ENCODE data around the gene ANGPT4.

ANGPT4 gene

DNA sequence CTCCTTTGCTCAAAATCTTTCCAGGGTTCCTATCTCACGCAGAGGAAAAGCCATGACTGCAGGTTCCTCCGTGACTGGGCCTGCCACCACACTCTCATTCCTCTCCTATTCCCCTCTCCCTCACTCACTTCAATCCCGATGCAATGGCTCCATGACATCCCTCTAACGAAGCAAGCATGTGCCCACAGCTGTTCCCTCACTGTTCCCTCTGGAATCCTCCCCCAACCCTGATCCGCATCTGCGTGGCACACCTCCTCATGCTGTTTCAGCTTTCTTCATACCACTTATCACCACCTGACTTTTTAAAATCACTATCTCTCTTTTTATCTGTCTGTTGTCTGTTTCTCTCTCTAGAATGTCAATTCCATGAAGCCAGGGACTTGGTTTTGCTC is 25.5 kb downstream of the ANGPT4 start:
- no peaks in the 10 kb centered on the region for H4K20me1 ChIP-seq (ENCODE audit: insufficient read depth, low read length)
- no peak overlapping the region for H3K27ac ChIP-seq (ENCODE audit: low read length)
- no peak overlapping the region for H3K9ac ChIP-seq (ENCODE audit: low read length)
- H3K4me1 ChIP-seq (ENCODE audit: low read length), result no peaks in the 10 kb centered on the region
- H3K36me3 ChIP-seq (replicated peaks; ENCODE audit: low read depth, low read length), result no peaks in the 10 kb centered on the region
- H2AFZ ChIP-seq (ENCODE audit: low read depth, low read length), result no peak overlapping the region
- no peaks in the 10 kb centered on the region for H3K9me3 ChIP-seq (ENCODE audit: insufficient read depth, low read length)
- H3K4me3 ChIP-seq (ENCODE audit: low read length), result no peak overlapping the region
- no peak overlapping the region for H3K4me2 ChIP-seq (ENCODE audit: low read length)
- no peaks in the 10 kb centered on the region for H3K79me2 ChIP-seq (ENCODE audit: low read length)
- 0 out of 2 replicates have a peak, but pooled peaks cover 6% of the 10 kb centered on the region for H3K27me3 ChIP-seq (ENCODE audit: low read depth, low read length)
- TF ChIP-seq, protein P1, sequence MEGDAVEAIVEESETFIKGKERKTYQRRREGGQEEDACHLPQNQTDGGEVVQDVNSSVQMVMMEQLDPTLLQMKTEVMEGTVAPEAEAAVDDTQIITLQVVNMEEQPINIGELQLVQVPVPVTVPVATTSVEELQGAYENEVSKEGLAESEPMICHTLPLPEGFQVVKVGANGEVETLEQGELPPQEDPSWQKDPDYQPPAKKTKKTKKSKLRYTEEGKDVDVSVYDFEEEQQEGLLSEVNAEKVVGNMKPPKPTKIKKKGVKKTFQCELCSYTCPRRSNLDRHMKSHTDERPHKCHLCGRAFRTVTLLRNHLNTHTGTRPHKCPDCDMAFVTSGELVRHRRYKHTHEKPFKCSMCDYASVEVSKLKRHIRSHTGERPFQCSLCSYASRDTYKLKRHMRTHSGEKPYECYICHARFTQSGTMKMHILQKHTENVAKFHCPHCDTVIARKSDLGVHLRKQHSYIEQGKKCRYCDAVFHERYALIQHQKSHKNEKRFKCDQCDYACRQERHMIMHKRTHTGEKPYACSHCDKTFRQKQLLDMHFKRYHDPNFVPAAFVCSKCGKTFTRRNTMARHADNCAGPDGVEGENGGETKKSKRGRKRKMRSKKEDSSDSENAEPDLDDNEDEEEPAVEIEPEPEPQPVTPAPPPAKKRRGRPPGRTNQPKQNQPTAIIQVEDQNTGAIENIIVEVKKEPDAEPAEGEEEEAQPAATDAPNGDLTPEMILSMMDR (IDR thresholded peaks at IDR 0.05; ENCODE audit: low read depth, low read length), result no peak

DNA sequence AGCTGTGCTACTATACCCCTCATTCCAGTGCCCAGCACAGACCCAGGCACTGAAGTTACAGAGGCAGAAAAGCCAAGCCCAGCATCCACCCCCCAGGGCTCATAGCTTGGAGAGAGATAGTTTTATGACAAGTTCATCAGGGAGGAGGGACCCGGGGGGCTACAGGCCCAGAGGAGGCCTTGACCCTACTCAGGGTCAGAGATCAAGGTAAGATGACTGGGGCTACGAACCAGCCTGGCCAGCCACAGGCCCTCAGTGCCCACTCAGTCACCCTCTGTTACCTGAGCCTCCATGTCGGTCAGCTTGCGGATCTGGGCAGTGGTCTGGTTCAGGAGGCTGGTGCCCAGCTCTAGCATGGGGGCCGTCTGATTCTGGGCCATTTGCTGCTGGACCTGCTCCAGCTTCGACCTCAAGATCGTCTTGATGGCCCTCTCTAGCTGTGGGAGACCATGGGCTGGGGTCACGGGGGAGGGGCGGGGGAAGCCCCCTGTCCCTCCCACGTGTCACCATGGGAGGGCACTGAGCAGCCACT is 26.1 kb downstream of the ANGPT4 start:
- TF ChIP-seq, protein P1 (IDR thresholded peaks at IDR 0.05; ENCODE audit: low read depth, low read length), result no peak
- no peak for TF ChIP-seq EZH2phosphoT487 (IDR thresholded peaks at IDR 0.05; ENCODE audit: low read depth)
- no peak overlapping the region for H3K4me2 ChIP-seq (ENCODE audit: low read length)
- H2AFZ ChIP-seq (ENCODE audit: low read depth, low read length), result no peak overlapping the region
- H4K20me1 ChIP-seq (ENCODE audit: insufficient read depth, low read length), result no peaks in the 10 kb centered on the region
- H3K9me3 ChIP-seq (ENCODE audit: insufficient read depth, low read length), result no peaks in the 10 kb centered on the region
- no peak overlapping the region for H3K9ac ChIP-seq (ENCODE audit: low read length)
- H3K27ac ChIP-seq (ENCODE audit: low read length), result no peak overlapping the region
- H3K27me3 ChIP-seq (ENCODE audit: low read depth, low read length), result 0 out of 2 replicates have a peak, but pooled peaks cover 6% of the 10 kb centered on the region
- H3K4me1 ChIP-seq (ENCODE audit: low read length), result no peaks in the 10 kb centered on the region
- H3K4me3 ChIP-seq (ENCODE audit: low read length), result no peak overlapping the region
- no peaks in the 10 kb centered on the region for H3K36me3 ChIP-seq (replicated peaks; ENCODE audit: low read depth, low read length)
- no peaks in the 10 kb centered on the region for H3K79me2 ChIP-seq (ENCODE audit: low read length)

DNA sequence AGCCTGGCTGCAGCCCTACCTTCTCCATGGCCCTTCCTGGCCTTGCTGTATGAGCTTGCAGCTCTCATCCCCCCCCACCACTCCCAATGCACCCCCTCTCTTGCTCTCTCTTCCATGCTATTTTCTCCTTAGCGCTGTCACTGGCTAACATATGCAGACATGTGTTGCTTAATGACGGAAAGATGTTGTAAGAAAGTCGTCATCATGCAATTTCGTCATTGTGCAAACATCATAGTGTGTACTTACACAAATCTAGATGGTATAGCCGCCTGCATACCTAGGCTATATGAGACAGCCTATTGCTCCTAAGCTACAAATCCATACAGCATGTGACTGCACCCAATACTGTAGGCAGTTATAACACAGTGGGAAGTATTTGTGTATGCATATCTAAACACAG is 27.0 kb downstream of the ANGPT4 start:
- Histone ChIP-seq H3K4me3 (ENCODE audit: low read length) (no peak overlapping the region), H3K27me3 (ENCODE audit: low read depth, low read length) (0 out of 2 replicates have a peak, but pooled peaks cover 6% of the 10 kb centered on the region)
- TF ChIP-seq, protein P1 (IDR thresholded peaks at IDR 0.05; ENCODE audit: low read depth, low read length), result no peak
- TF ChIP-seq EZH2phosphoT487 (IDR thresholded peaks at IDR 0.05; ENCODE audit: low read depth), result no peak

DNA sequence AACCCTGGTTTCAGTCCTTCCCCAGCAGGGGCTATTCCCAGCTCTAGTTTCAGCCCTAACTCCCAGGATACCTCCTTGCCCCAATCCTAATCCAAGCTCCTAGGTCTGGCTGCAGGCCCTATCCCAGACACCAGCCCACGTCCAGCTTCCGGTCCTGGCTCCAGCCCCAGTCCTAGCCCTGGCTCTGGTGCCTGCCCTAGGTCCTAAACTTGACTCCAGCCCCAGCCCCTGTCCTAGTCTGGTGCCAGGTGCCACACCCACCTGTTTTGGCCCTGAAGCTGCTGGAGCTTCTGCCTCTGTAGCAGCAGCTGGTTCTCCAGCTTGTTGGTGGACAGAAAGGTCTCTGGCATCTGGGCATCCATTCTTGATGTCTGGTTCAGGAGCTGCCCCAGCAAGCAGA is 28.1 kb downstream of the ANGPT4 start:
- Histone ChIP-seq H4K20me1 (ENCODE audit: insufficient read depth, low read length) (no peaks in the 10 kb centered on the region), H3K27ac (ENCODE audit: low read length) (no peak overlapping the region), H3K79me2 (ENCODE audit: low read length) (no peaks in the 10 kb centered on the region), H3K4me2 (ENCODE audit: low read length) (no peak overlapping the region), H3K9me3 (ENCODE audit: insufficient read depth, low read length) (no peaks in the 10 kb centered on the region), H3K4me3 (ENCODE audit: low read length) (no peak overlapping the region), H3K4me1 (ENCODE audit: low read length) (no peaks in the 10 kb centered on the region), H2AFZ (ENCODE audit: low read depth, low read length) (no peak overlapping the region), H3K36me3 (replicated peaks; ENCODE audit: low read depth, low read length) (no peaks in the 10 kb centered on the region), H3K9ac (ENCODE audit: low read length) (no peak overlapping the region), H3K27me3 (ENCODE audit: low read depth, low read length) (no peaks in the 10 kb centered on the region)
- TF ChIP-seq EZH2phosphoT487 (IDR thresholded peaks at IDR 0.05; ENCODE audit: low read depth), result no peak
- TF ChIP-seq, protein P1 (IDR thresholded peaks at IDR 0.05; ENCODE audit: low read depth, low read length), result no peak

More for the DNA sequence above, 27.0 kb downstream of the ANGPT4 start:
- Histone ChIP-seq H3K9me3 (ENCODE audit: insufficient read depth, low read length) (no peaks in the 10 kb centered on the region), H3K4me1 (ENCODE audit: low read length) (no peaks in the 10 kb centered on the region), H3K79me2 (ENCODE audit: low read length) (no peaks in the 10 kb centered on the region), H4K20me1 (ENCODE audit: insufficient read depth, low read length) (no peaks in the 10 kb centered on the region), H3K9ac (ENCODE audit: low read length) (no peak overlapping the region), H3K4me2 (ENCODE audit: low read length) (no peak overlapping the region), H3K36me3 (replicated peaks; ENCODE audit: low read depth, low read length) (no peaks in the 10 kb centered on the region), H2AFZ (ENCODE audit: low read depth, low read length) (no peak overlapping the region), H3K27ac (ENCODE audit: low read length) (no peak overlapping the region)
